Activated naive CD4-positive, alpha-beta T cell (primary cell): ENCODE results near the gene BACH2.
"Not testable (repeated sequence)": the region's sequence is repeated elsewhere in the genome, so short reads cannot be mapped to it uniquely, and the experiment has no call there.

ENCODE experiments used
- DNase-seq, 4 experiments: peaks; one replicate each; lab custom pipeline; 2025; lab: John Stamatoyannopoulos, UW

Gene BACH2

GRCh38 chr6:90124874-90125510 lies 171.7 kb downstream of the BACH2 start:
- DNase-seq, result no peak

GRCh38 chr6:90123831-90124230 lies 172.8 kb downstream of the BACH2 start:
- DNase-seq, result no peak

GRCh38 chr6:90121982-90122381 lies 174.7 kb downstream of the BACH2 start:
- DNase-seq, result no peak

- no peak for DNase-seq
These were observed 176.3 kb downstream of the BACH2 start for GRCh38 chr6:90120327-90120726.

- no peak for DNase-seq
These were observed 177.0 kb downstream of the BACH2 start for GRCh38 chr6:90119618-90120017.

GRCh38 chr6:90118581-90118980 lies 178.1 kb downstream of the BACH2 start:
- DNase-seq, result no peak

- no peak for DNase-seq
These were observed 178.6 kb downstream of the BACH2 start for GRCh38 chr6:90118069-90118468.

- DNase-seq, result not testable (repeated sequence)
These were observed 180.5 kb downstream of the BACH2 start for GRCh38 chr6:90116126-90116525.

GRCh38 chr6:90113389-90113788 lies 183.3 kb downstream of the BACH2 start:
- DNase-seq, result no peak

GRCh38 chr6:90111387-90111786 lies 185.3 kb downstream of the BACH2 start:
- no peak for DNase-seq

- DNase-seq, result peak in 1 of 4 experiments; percentile 9
These were observed 185.7 kb downstream of the BACH2 start for GRCh38 chr6:90110971-90111370.

GRCh38 chr6:90109141-90109540 lies 187.5 kb downstream of the BACH2 start:
- no peak for DNase-seq

GRCh38 chr6:90107771-90108282 lies 188.8 kb downstream of the BACH2 start:
- no peak for DNase-seq

GRCh38 chr6:90107371-90107770 lies 189.3 kb downstream of the BACH2 start:
- DNase-seq, result no peak

- no peak for DNase-seq
These were observed 190.2 kb downstream of the BACH2 start for GRCh38 chr6:90106449-90106848.

GRCh38 chr6:90105506-90106170 lies 191.0 kb downstream of the BACH2 start:
- no peak for DNase-seq

GRCh38 chr6:90103056-90103800 lies 193.4 kb downstream of the BACH2 start:
- no peak for DNase-seq

GRCh38 chr6:90101403-90101802 lies 195.2 kb downstream of the BACH2 start:
- DNase-seq, result no peak

- DNase-seq, result no peak
These were observed 196.5 kb downstream of the BACH2 start for GRCh38 chr6:90100059-90100665.

- no peak for DNase-seq
These were observed 198.0 kb downstream of the BACH2 start for GRCh38 chr6:90098627-90099026.

GRCh38 chr6:90098001-90098531 lies 198.6 kb downstream of the BACH2 start:
- DNase-seq, result peak in 1 of 4 experiments; percentile 25

GRCh38 chr6:90097356-90097755 lies 199.3 kb downstream of the BACH2 start:
- DNase-seq, result no peak
